ENCODE measurements around the gene ELF2.
"Not testable (repeated sequence)": the region's sequence is repeated elsewhere in the genome, so short reads cannot be mapped to it uniquely, and the experiment has no call there.

ELF2 gene

GRCh38 chr4:139188648-139189416 lies 11.8 kb upstream of the ELF2 start:
- no peak for DNase-seq (ENCODE audit: low spot score)

GRCh38 chr4:139184129-139184528 lies 7.1 kb upstream of the ELF2 start:
- no peak for DNase-seq (ENCODE audit: low spot score)

- DNase-seq (ENCODE audit: low spot score) = peak; percentile 89
These were observed 1.0 kb upstream of the ELF2 start for GRCh38 chr4:139177869-139178619.

- DNase-seq (ENCODE audit: low spot score) = peak; percentile 48
These were observed 543 bp downstream of the ELF2 start for GRCh38 chr4:139176302-139177048.

- DNase-seq (ENCODE audit: low spot score) = peak; percentile 6
These were observed 1.2 kb downstream of the ELF2 start for GRCh38 chr4:139175646-139176301.

- no peak for DNase-seq (ENCODE audit: low spot score)
These were observed 4.9 kb downstream of the ELF2 start for GRCh38 chr4:139171876-139172691.

- DNase-seq (ENCODE audit: low spot score) = no peak
These were observed 6.1 kb downstream of the ELF2 start for GRCh38 chr4:139170932-139171331.

- peak; percentile 8 for DNase-seq (ENCODE audit: low spot score)
These were observed 9.1 kb downstream of the ELF2 start for GRCh38 chr4:139167774-139168444.

GRCh38 chr4:139164731-139165130 lies 12.3 kb downstream of the ELF2 start:
- DNase-seq (ENCODE audit: low spot score) = no peak

GRCh38 chr4:139163806-139164206 lies 13.2 kb downstream of the ELF2 start:
- no peak for DNase-seq (ENCODE audit: low spot score)

- not testable (repeated sequence) for DNase-seq (ENCODE audit: low spot score)
These were observed 19.0 kb downstream of the ELF2 start for GRCh38 chr4:139157977-139158376.

GRCh38 chr4:139154952-139155557 lies 22.0 kb downstream of the ELF2 start:
- DNase-seq (ENCODE audit: low spot score) = no peak

- no peak for DNase-seq (ENCODE audit: low spot score)
These were observed 22.5 kb downstream of the ELF2 start for GRCh38 chr4:139154538-139154937.

GRCh38 chr4:139154134-139154421 lies 22.9 kb downstream of the ELF2 start:
- DNase-seq (ENCODE audit: low spot score) = no peak

- no peak for DNase-seq (ENCODE audit: low spot score)
These were observed 23.4 kb downstream of the ELF2 start for GRCh38 chr4:139153411-139154133.

GRCh38 chr4:139152249-139152648 lies 24.8 kb downstream of the ELF2 start:
- no peak for DNase-seq (ENCODE audit: low spot score)

- DNase-seq (ENCODE audit: low spot score) = no peak
These were observed 29.9 kb downstream of the ELF2 start for GRCh38 chr4:139146926-139147629.

GRCh38 chr4:139145552-139145932 lies 31.5 kb downstream of the ELF2 start:
- DNase-seq (ENCODE audit: low spot score) = no peak

GRCh38 chr4:139144911-139145551 lies 32.0 kb downstream of the ELF2 start:
- DNase-seq (ENCODE audit: low spot score) = no peak
